ENCODE results near the gene NCOA3. TPM values are rescaled to one million over a fixed set of nuclear protein-coding genes. Genes with fewer than 3 reads are reported as not detected.

The NCOA3 gene
- total and polyA plus RNA-seq, 3 donors from 2014 or later: 18.1 to 32.5 (median 27.6) TPM

- H3K9me3 ChIP-seq: no peaks in the 10 kb centered on the region
- 85 to 86% methylated on average over 14 of the region's 14 CpGs for WGBS, 2 donors
- no peak for TF ChIP-seq POLR2A (IDR thresholded peaks at IDR 0.05)
- TF ChIP-seq CTCF (IDR thresholded peaks at IDR 0.05): no peak
- H3K36me3 ChIP-seq (ENCODE audit: low read depth, missing control alignments): no peaks in the 10 kb centered on the region
- no peak for DNase-seq
- no peaks in the 10 kb centered on the region for H3K4me1 ChIP-seq
- intact Hi-C loops (cut with DNase I; ENCODE audit: low total_unique reads): no loop called here
- H3K4me3 ChIP-seq: no peak overlapping the region
- H3K27ac ChIP-seq: no peak overlapping the region
- no peaks in the 10 kb centered on the region for H3K27me3 ChIP-seq
Measured at GRCh38 chr20:47674686-47675085, 173.0 kb downstream of the NCOA3 start.

- no peaks in the 10 kb centered on the region for H3K9me3 ChIP-seq
- no peaks in the 10 kb centered on the region for H3K27me3 ChIP-seq
- H3K4me1 ChIP-seq: no peaks in the 10 kb centered on the region
- intact Hi-C loops (cut with DNase I; ENCODE audit: low total_unique reads): no loop called here
- 91% methylated on average over 15 to 16 of the region's 16 CpGs for WGBS, 2 donors
- no peak for TF ChIP-seq POLR2A (IDR thresholded peaks at IDR 0.05)
- TF ChIP-seq CTCF (IDR thresholded peaks at IDR 0.05): no peak
- no peak overlapping the region for H3K27ac ChIP-seq
- H3K4me3 ChIP-seq: no peak overlapping the region
- no peaks in the 10 kb centered on the region for H3K36me3 ChIP-seq (ENCODE audit: low read depth, missing control alignments)
- DNase-seq: no peak
Measured at GRCh38 chr20:47675190-47676142, 173.8 kb downstream of the NCOA3 start.

GRCh38 chr20:47676219-47676721, 174.6 kb downstream of the NCOA3 start:
- Histone ChIP-seq H3K4me1 (no peaks in the 10 kb centered on the region), H3K27ac (no peak overlapping the region), H3K9me3 (no peaks in the 10 kb centered on the region), H3K27me3 (no peaks in the 10 kb centered on the region), H3K4me3 (no peak overlapping the region), H3K36me3 (ENCODE audit: low read depth, missing control alignments) (no peaks in the 10 kb centered on the region)
- 87 to 88% methylated on average over 16 to 20 of the region's 20 CpGs for WGBS, 2 donors
- intact Hi-C loops (cut with DNase I; ENCODE audit: low total_unique reads): no loop called here
- TF ChIP-seq POLR2A (IDR thresholded peaks at IDR 0.05) (no peak), CTCF (IDR thresholded peaks at IDR 0.05) (no peak)
- DNase-seq: no peak

- Histone ChIP-seq H3K27ac (no peak overlapping the region), H3K4me1 (no peaks in the 10 kb centered on the region), H3K9me3 (no peaks in the 10 kb centered on the region), H3K27me3 (no peaks in the 10 kb centered on the region), H3K4me3 (no peak overlapping the region), H3K36me3 (ENCODE audit: low read depth, missing control alignments) (no peaks in the 10 kb centered on the region)
- intact Hi-C loops (cut with DNase I; ENCODE audit: low total_unique reads): no loop called here
- WGBS, 2 donors: 87 to 90% methylated on average over 17 to 18 of the region's 18 CpGs
- no peak for DNase-seq
- TF ChIP-seq CTCF (IDR thresholded peaks at IDR 0.05) (no peak), POLR2A (IDR thresholded peaks at IDR 0.05) (no peak)
Measured at GRCh38 chr20:47676912-47677634, 175.4 kb downstream of the NCOA3 start.
